Measurements from ENCODE around the gene TEX264. TPM values are rescaled to one million over a fixed set of nuclear protein-coding genes. Genes with fewer than 3 reads are reported as not detected.

Gene TEX264
- total RNA-seq, 1 experiment from 2014 or later: 21.4 TPM

DNA sequence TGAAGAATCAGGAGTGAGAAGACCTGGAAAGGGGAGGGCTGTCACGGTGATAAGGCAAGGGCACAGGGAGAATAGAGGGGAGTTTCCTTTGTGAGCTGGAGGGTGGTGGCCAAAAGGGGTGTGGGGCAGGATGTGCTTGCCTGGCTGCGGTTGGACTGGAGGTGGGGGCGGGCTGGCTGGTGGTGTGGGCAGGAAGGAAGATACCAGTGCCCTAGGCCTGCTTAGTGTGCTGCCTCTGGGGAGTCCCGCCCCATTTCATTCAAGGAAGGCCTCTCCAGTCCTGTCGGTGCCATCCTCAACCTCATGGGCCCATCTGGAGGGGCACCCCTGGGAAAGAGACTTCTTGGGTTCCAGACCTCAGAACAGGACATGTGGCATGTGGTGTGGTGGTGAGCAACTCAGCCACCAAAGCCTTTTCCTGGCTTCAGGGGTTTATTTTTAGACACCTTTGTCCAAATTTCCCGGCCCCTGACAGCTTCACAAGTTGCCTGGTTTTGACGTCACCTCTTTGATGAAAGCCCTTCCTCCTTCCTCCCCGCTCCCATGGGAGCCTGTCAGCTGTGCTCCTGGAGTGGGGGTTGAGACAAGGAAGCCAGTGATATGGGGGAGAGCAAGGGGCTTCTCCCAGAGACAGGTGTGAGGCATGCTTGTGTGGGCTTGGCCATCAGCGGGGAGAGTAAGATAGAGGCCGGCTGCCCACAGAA is 15.6 kb downstream of the TEX264 start:
- TF ChIP-seq EZH2 (IDR thresholded peaks at IDR 0.05; ENCODE audit: borderline replicate concordance, low read depth, low read length, poor library complexity, severe bottlenecking): no peak
- TF ChIP-seq, protein P1, sequence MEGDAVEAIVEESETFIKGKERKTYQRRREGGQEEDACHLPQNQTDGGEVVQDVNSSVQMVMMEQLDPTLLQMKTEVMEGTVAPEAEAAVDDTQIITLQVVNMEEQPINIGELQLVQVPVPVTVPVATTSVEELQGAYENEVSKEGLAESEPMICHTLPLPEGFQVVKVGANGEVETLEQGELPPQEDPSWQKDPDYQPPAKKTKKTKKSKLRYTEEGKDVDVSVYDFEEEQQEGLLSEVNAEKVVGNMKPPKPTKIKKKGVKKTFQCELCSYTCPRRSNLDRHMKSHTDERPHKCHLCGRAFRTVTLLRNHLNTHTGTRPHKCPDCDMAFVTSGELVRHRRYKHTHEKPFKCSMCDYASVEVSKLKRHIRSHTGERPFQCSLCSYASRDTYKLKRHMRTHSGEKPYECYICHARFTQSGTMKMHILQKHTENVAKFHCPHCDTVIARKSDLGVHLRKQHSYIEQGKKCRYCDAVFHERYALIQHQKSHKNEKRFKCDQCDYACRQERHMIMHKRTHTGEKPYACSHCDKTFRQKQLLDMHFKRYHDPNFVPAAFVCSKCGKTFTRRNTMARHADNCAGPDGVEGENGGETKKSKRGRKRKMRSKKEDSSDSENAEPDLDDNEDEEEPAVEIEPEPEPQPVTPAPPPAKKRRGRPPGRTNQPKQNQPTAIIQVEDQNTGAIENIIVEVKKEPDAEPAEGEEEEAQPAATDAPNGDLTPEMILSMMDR (conservative IDR thresholded peaks at IDR 0.05; ENCODE audit: low read depth, low read length): no peak
- intact Hi-C loops (cut with micrococcal nuclease; ENCODE audit: unreplicated experiment): no loop called here
- no TSS peak for BruUV-seq (replicated peaks)
- H3K4me1 ChIP-seq (ENCODE audit: insufficient read depth, low read length, poor library complexity, severe bottlenecking): peaks cover 3% of the 10 kb centered on the region
- H3K9me3 ChIP-seq (ENCODE audit: low read depth, low read length, poor library complexity, severe bottlenecking): no peaks in the 10 kb centered on the region
- DNase-seq (ENCODE audit: low spot score): no peak
- ChIA-PET CTCF (no interaction called here), POLR2A (ENCODE audit: low non-redundant PET) (no interaction called here)
- H3K27ac ChIP-seq (ENCODE audit: low read depth, low read length, poor library complexity, severe bottlenecking): no peak overlapping the region
- H3K36me3 ChIP-seq (ENCODE audit: insufficient read depth, low read length, poor library complexity, severe bottlenecking): peaks cover 3% of the 10 kb centered on the region
- no peak overlapping the region for H3K4me3 ChIP-seq (ENCODE audit: low read depth, low read length, poor library complexity, severe bottlenecking)
- no peaks in the 10 kb centered on the region for H3K27me3 ChIP-seq (replicated peaks; ENCODE audit: insufficient read depth, low read depth, low read length, poor library complexity)

DNA sequence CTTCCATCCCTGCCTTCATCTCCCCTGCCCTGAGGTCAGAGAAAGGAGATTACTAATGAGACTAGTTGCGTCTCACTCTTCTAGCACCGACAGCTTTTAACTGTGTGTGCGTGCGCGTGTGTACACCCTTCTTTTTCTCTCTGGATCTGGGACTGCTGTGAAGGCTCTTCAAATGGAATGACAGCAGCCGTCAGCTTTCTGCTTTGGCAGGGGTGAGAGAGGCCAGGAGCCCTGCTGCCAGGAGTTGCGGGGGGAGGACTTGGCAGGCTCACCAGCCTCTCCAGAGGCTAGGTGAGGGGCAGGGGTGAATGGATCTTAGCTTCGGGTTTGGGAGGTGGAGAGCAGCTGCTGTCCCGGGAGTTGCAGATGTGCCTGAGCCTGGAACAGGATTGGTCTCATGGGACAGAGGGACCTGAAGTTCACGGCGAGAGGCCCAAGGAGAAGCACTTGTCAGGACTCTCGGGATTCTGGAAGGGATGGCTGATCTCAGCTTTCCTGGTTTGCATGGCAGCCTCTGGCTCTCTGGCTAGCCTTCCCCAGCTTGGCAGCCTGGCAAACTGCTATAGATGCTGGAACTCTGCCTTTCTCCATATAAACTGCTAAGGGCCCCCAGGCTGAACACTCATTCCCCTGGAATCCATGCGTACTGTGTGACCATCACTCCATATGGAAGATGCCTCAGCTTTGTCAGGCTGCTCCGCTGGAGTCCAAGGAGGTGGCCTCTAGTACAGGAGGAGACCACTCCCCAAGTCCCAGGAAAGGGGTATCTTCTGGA is 16.6 kb downstream of the TEX264 start:
- CTCF ChIA-PET: no interaction called here
- Histone ChIP-seq H3K36me3 (ENCODE audit: insufficient read depth, low read length, poor library complexity, severe bottlenecking) (peaks cover 3% of the 10 kb centered on the region), H3K27ac (ENCODE audit: low read depth, low read length, poor library complexity, severe bottlenecking) (no peak overlapping the region), H3K4me3 (ENCODE audit: low read depth, low read length, poor library complexity, severe bottlenecking) (no peak overlapping the region), H3K27me3 (replicated peaks; ENCODE audit: insufficient read depth, low read depth, low read length, poor library complexity) (no peaks in the 10 kb centered on the region), H3K4me1 (ENCODE audit: insufficient read depth, low read length, poor library complexity, severe bottlenecking) (no peaks in the 10 kb centered on the region), H3K9me3 (ENCODE audit: low read depth, low read length, poor library complexity, severe bottlenecking) (no peaks in the 10 kb centered on the region)
- POLR2A ChIA-PET (ENCODE audit: low non-redundant PET): no interaction called here
- no peak for DNase-seq (ENCODE audit: low spot score)
- intact Hi-C loops (cut with micrococcal nuclease; ENCODE audit: unreplicated experiment): no loop called here
- BruUV-seq (replicated peaks): no TSS peak
- TF ChIP-seq, protein P1 (conservative IDR thresholded peaks at IDR 0.05; ENCODE audit: low read depth, low read length): no peak
- no peak for TF ChIP-seq EZH2 (IDR thresholded peaks at IDR 0.05; ENCODE audit: borderline replicate concordance, low read depth, low read length, poor library complexity, severe bottlenecking)

DNA sequence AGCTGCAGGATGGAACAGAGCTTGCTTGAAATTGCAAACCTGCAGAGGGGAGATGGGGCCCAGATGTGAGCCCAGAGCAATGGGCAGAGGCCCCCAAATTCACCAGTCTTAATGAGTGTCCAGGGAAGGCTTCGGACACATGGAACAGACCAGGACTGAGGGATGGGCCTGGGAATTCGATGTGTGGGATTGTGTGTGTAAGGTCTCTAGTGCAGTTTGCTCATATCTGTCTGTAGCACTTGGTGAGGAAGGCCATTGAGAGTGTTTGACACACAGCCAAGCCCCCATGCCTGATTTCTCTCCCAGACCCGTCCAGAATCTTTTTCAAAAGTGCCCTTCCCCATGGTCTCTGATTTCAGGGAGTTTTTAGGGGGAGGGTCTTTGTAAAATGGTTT is 17.2 kb downstream of the TEX264 start:
- H3K36me3 ChIP-seq (ENCODE audit: insufficient read depth, low read length, poor library complexity, severe bottlenecking): peaks cover 3% of the 10 kb centered on the region
- H3K27ac ChIP-seq (ENCODE audit: low read depth, low read length, poor library complexity, severe bottlenecking): no peak overlapping the region
- H3K4me3 ChIP-seq (ENCODE audit: low read depth, low read length, poor library complexity, severe bottlenecking): no peak overlapping the region
- H3K27me3 ChIP-seq (replicated peaks; ENCODE audit: insufficient read depth, low read depth, low read length, poor library complexity): no peaks in the 10 kb centered on the region
- BruUV-seq (replicated peaks): no TSS peak
- DNase-seq (ENCODE audit: low spot score): no peak
- H3K4me1 ChIP-seq (ENCODE audit: insufficient read depth, low read length, poor library complexity, severe bottlenecking): no peaks in the 10 kb centered on the region
- H3K9me3 ChIP-seq (ENCODE audit: low read depth, low read length, poor library complexity, severe bottlenecking): no peaks in the 10 kb centered on the region
- TF ChIP-seq EZH2 (IDR thresholded peaks at IDR 0.05; ENCODE audit: borderline replicate concordance, low read depth, low read length, poor library complexity, severe bottlenecking): no peak
- TF ChIP-seq, protein P1 (conservative IDR thresholded peaks at IDR 0.05; ENCODE audit: low read depth, low read length): no peak
- ChIA-PET CTCF (no interaction called here), POLR2A (ENCODE audit: low non-redundant PET) (no interaction called here)
- intact Hi-C loops (cut with micrococcal nuclease; ENCODE audit: unreplicated experiment): no loop called here

Measured in A673 (cell line).